ENCODE results near the gene STAT6.

STAT6 gene

DNA sequence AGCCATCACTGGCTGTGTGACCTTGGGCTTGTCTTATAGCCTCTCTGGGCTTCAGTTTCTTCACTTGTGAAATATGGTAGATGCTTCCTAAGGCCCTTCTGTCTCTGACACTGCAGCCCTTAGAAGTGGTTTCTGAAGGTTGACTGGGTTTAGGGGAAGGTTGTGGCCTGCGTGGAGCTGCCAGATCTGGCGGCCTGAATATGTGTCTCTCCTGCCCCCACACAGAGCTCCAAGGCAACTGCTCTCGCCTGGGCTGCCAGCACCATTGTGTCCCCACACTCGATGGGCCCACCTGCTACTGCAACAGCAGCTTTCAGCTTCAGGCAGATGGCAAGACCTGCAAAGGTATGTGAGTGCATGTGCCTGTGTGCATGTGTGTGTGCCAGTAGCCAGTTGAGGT lies 32.3 kb upstream of the STAT6 start:
- no peak overlapping the region for H3K4me3 ChIP-seq (ENCODE audit: low read depth, low read length)
- TF ChIP-seq, protein P1, sequence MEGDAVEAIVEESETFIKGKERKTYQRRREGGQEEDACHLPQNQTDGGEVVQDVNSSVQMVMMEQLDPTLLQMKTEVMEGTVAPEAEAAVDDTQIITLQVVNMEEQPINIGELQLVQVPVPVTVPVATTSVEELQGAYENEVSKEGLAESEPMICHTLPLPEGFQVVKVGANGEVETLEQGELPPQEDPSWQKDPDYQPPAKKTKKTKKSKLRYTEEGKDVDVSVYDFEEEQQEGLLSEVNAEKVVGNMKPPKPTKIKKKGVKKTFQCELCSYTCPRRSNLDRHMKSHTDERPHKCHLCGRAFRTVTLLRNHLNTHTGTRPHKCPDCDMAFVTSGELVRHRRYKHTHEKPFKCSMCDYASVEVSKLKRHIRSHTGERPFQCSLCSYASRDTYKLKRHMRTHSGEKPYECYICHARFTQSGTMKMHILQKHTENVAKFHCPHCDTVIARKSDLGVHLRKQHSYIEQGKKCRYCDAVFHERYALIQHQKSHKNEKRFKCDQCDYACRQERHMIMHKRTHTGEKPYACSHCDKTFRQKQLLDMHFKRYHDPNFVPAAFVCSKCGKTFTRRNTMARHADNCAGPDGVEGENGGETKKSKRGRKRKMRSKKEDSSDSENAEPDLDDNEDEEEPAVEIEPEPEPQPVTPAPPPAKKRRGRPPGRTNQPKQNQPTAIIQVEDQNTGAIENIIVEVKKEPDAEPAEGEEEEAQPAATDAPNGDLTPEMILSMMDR (IDR thresholded peaks at IDR 0.05; ENCODE audit: low read depth, low read length, missing control alignments): no peak
- no peak for DNase-seq (ENCODE audit: low read depth)

DNA sequence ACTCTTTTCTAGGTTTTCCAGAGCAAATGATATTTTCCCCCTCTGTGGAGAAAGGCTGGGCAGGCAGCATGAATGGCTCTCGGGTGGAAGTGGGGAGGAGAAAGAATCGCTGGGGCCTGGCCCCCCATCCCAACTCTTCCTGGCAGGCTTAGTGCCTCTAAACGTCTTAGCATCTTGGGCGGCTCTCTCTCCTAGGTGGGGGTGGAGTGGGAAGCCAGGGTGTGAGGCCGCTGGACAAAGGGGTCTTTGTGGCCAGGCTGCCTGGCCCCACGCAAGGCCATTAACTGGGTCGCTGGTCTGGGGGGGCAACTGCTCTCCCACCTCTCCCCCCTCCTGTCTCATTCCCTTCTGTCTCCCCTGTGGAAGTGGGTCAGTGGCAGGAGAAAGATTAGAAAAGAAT lies 31.6 kb upstream of the STAT6 start:
- TF ChIP-seq, protein P1 (IDR thresholded peaks at IDR 0.05; ENCODE audit: low read depth, low read length, missing control alignments): no peak
- no peak overlapping the region for H3K4me3 ChIP-seq (ENCODE audit: low read depth, low read length)
- no peak for DNase-seq (ENCODE audit: low read depth)

DNA sequence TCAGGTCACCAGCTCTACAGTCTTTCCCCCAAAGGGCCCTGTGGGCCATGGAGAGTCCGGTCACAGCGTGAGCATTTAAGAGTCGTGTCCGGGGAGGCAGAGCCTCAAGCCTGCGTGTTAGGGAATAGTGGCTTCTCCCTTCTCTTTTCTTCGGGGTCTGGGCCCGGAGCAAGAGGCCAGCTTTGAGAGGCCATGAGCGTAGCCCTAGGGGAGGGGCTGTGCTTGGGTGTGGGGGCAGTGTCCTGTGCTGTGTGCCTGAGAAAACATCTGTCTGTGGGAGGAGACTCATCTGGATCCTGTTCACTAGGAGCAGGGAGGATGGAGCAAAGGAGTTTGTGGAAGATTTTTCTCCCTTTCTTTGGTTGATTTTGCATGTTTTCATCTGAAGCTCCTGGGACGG lies 31.0 kb upstream of the STAT6 start:
- no peak for DNase-seq (ENCODE audit: low read depth)
- TF ChIP-seq, protein P1 (IDR thresholded peaks at IDR 0.05; ENCODE audit: low read depth, low read length, missing control alignments): no peak
- H3K4me3 ChIP-seq (ENCODE audit: low read depth, low read length): no peak overlapping the region

DNA sequence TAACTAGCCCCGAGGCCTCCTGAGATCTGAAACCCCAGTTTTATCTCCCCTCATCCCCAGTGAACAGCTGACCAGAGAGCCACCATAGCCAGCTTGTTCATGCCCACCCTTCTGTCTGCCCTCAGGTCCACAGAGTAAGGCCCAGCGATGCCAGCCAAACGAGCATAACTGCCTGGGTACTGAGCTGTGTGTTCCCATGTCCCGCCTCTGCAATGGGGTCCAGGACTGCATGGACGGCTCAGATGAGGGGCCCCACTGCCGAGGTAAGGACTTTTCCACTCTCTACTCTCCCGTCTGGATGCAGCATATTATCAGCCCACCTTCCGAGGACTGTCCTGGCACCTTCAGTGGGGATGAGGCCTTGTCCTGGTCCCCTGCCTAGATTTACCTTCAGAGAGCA lies 30.1 kb upstream of the STAT6 start:
- no peak for DNase-seq (ENCODE audit: low read depth)
- H3K4me3 ChIP-seq (ENCODE audit: low read depth, low read length): no peak overlapping the region
- TF ChIP-seq, protein P1 (IDR thresholded peaks at IDR 0.05; ENCODE audit: low read depth, low read length, missing control alignments): no peak

DNA sequence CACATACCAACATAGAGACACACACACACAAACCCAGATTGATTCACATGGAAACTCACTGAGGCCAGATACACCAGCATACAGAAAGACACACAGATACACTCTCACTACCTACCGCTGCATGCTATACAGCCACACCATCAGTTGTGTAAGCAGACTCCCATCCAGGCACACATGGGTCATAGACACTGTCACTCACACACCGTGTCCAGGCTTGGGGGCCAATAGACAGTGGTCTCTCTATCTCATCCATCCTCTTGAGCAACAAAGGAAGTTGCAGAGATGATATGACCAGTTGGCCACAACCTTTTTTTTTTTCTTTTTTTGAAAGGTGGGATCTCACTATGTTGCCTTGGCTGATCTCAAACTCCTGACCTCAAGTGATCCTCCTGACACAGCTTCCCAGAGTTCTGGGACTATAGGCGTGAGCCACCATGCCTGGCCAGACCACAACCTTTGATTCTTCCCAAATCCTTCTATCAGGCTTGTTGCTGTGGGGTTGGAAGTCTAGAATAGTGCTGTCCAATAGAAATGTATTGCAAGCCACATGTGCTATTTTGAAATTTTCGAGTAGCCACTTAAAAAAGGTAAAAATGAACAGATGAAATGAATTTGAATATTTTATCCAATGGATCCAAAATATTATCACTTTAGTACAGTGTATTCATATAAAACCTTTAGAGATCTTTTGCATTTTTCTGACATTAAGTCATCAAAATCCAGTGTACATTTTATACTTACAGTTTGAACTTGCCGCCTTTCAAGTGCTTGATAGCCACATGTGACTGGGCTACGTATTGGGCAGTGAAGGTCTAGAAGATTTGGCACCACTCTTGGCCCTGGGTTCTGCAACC lies 28.9 kb upstream of the STAT6 start:
- no peak for DNase-seq (ENCODE audit: low read depth)

DNA sequence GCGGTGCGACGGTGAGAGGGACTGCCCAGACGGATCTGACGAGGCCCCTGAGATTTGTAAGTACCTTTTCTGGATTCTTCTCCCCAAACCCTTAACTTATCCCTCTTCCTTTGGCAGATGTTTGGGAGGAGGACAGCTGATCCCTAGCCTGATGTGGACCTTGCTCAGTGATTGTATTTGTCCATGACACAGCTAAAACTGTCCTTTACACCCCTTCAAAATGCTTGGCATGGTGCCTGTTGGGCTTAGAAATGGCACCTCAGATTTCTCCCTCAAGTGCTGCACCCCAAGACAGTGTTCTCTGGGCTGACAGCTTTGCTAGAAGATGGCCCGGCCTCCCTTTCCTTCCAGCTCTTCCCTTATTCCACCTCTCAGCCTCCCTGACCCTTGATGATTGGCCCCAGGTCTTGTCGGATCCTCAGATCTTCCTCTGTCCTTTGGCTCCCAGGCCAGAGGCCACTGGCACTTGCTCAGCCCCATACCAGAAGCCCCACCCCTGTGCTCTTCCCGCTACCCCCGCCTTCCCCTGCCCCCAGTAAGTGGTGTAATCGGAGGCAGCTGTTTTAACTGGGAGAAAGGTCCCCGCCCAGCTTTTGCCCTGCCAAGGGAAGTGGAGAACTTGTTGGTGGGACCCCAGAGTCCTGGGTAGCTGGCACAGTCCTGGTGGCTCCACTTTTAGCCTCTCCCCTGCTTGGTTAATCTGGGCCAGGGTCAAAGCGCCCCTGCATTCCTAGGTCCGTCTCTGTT lies 27.5 kb upstream of the STAT6 start:
- TF ChIP-seq, protein P1 (IDR thresholded peaks at IDR 0.05; ENCODE audit: low read depth, low read length, missing control alignments): no peak
- no peak overlapping the region for H3K4me3 ChIP-seq (ENCODE audit: low read depth, low read length)
- DNase-seq (ENCODE audit: low read depth): no peak

More for the DNA sequence above, 28.9 kb upstream of the STAT6 start:
- TF ChIP-seq, protein P1 (IDR thresholded peaks at IDR 0.05; ENCODE audit: low read depth, low read length, missing control alignments): no peak
- no peak overlapping the region for H3K4me3 ChIP-seq (ENCODE audit: low read depth, low read length)
